ENCODE results near the gene SYCP3. TPM values are rescaled to one million over a fixed set of nuclear protein-coding genes. Genes with fewer than 3 reads are reported as not detected.

Gene SYCP3
- total and polyA plus RNA-seq, 2 of the 13 experiments (the other 11 are each of a cell fraction or from before 2014, with no cell fraction given), result not detected

GRCh38 chr12:101713059-101713682 lies 26.1 kb downstream of the SYCP3 start (continued):
- TF ChIP-seq ZFP36 (IDR thresholded peaks at IDR 0.05; ENCODE audit: borderline replicate concordance, low read depth, low read length, partially characterized antibody) (no peak), ZNF160 (CRISPR knock-in tag; IDR thresholded peaks at IDR 0.05) (no peak), ZNF3 (CRISPR knock-in tag; IDR thresholded peaks at IDR 0.05) (no peak), ZNF766 (CRISPR knock-in tag; IDR thresholded peaks at IDR 0.05; ENCODE audit: borderline replicate concordance) (no peak), THYN1 (CRISPR knock-in tag; IDR thresholded peaks at IDR 0.05; ENCODE audit: borderline replicate concordance, low read depth) (no peak), ZFP36L1 (CRISPR knock-in tag; IDR thresholded peaks at IDR 0.05) (no peak; the same call in 1 of the 2 replicates), ZNF629 (CRISPR knock-in tag; conservative IDR thresholded peaks at IDR 0.05) (0 out of 2 replicates have a peak, but pooled peaks have one; percentile 35), HNRNPK (IDR thresholded peaks at IDR 0.05; ENCODE audit: low read depth, low read length, poor library complexity, severe bottlenecking) (no peak), HIC2 (CRISPR knock-in tag; IDR thresholded peaks at IDR 0.05; ENCODE audit: low read depth) (no peak), ZNF577 (CRISPR knock-in tag; IDR thresholded peaks at IDR 0.05; ENCODE audit: borderline replicate concordance, low read depth) (no peak), PCBP1 (IDR thresholded peaks at IDR 0.05; ENCODE audit: borderline replicate concordance, low read depth, low read length) (no peak), POLR2AphosphoS2 (IDR thresholded peaks at IDR 0.05; ENCODE audit: low read depth, low read length) (no peak), ZNF616 (CRISPR knock-in tag; IDR thresholded peaks at IDR 0.05; ENCODE audit: low read depth) (no peak), GTF3A (CRISPR knock-in tag; conservative IDR thresholded peaks at IDR 0.05) (no peak), ZNF841 (CRISPR knock-in tag; IDR thresholded peaks at IDR 0.05; ENCODE audit: borderline replicate concordance) (no peak), PRPF4 (IDR thresholded peaks at IDR 0.05; ENCODE audit: low read depth, low read length, poor library complexity, severe bottlenecking) (no peak), ZNF747 (CRISPR knock-in tag; IDR thresholded peaks at IDR 0.05; ENCODE audit: borderline replicate concordance) (no peak), DR1 (CRISPR knock-in tag; IDR thresholded peaks at IDR 0.05) (no peak), GLI4 (CRISPR knock-in tag; IDR thresholded peaks at IDR 0.05; ENCODE audit: borderline replicate concordance) (no peak), ZBTB37 (CRISPR knock-in tag; IDR thresholded peaks at IDR 0.05) (no peak), TBP (CRISPR knock-in tag; IDR thresholded peaks at IDR 0.05) (no peak), ZNF513 (CRISPR knock-in tag; conservative IDR thresholded peaks at IDR 0.05) (no peak), ZNF382 (CRISPR knock-in tag; IDR thresholded peaks at IDR 0.05; ENCODE audit: borderline replicate concordance) (no peak), ZNF784 (CRISPR knock-in tag; IDR thresholded peaks at IDR 0.05; ENCODE audit: borderline replicate concordance) (no peak), SRSF4 (IDR thresholded peaks at IDR 0.05; ENCODE audit: low read depth, low read length, poor library complexity, severe bottlenecking) (no peak)
